HepG2 (cell line): ENCODE measurements around the gene RPUSD4. TPM values are rescaled to one million over a fixed set of nuclear protein-coding genes. Genes with fewer than 3 reads are reported as not detected.

Source experiments
- EP300 ChIP-seq, 3 experiments: sonication (generic) in 1 of 3; formaldehyde crosslinking in 1 of 3; IDR thresholded peaks; 2 replicates each; pipeline versions ENCODE4 v1.5.1 to v1.6.1; 2011 to 2020; ENCODE audit warnings: low read depth in 2 of 3, low read length in 2 of 3, borderline replicate concordance in 1 of 3, improper control_type of control experiment in 1 of 3, mild to moderate bottlenecking in 1 of 3, missing genetic modification reagents in 1 of 3, moderate library complexity in 1 of 3
- ESRRA ChIP-seq: sonication (generic); formaldehyde crosslinking; IDR thresholded peaks from 2 replicates; pipeline ENCODE4 v1.5.1; 2020; ENCODE audit warnings: mild to moderate bottlenecking, low read depth, missing genetic modification reagents
- FOXO1 ChIP-seq: sonication (generic); formaldehyde crosslinking; IDR thresholded peaks from 2 replicates; pipeline ENCODE4 v1.4.0; 2020; ENCODE audit warnings: missing genetic modification reagents
- HNRNPUL1 ChIP-seq: fragments of 200-400 bp; formaldehyde crosslinking; IDR thresholded peaks from 2 replicates; pipeline ENCODE4 v1.6.1; 2017; ENCODE audit warnings: low read depth, mild to moderate bottlenecking, low read length, moderate library complexity
- KDM5A ChIP-seq: fragments of 200-600 bp; sonication (generic); IDR thresholded peaks from 2 replicates; pipeline ENCODE4 v1.7.0; 2018; ENCODE audit warnings: antibody characterized with exemption, mild to moderate bottlenecking, low read length, borderline replicate concordance
- KMT2B ChIP-seq: IDR thresholded peaks from 2 replicates; pipeline ENCODE4 v1.6.1; 2016; ENCODE audit warnings: missing genetic modification reagents, missing compliant biosample characterization
- PITX1 ChIP-seq: sonication (generic); formaldehyde crosslinking; IDR thresholded peaks from 2 replicates; pipeline ENCODE4 v1.5.1; 2020; ENCODE audit warnings: mild to moderate bottlenecking, missing genetic modification reagents
- RORA ChIP-seq: sonication (generic); formaldehyde crosslinking; IDR thresholded peaks from 2 replicates; pipeline ENCODE4 v1.5.0; 2020; ENCODE audit warnings: mild to moderate bottlenecking, missing genetic modification reagents, moderate library complexity
- TARDBP ChIP-seq: sonication (generic); formaldehyde crosslinking; IDR thresholded peaks from 2 replicates; pipeline ENCODE4 v1.8.0; 2022; ENCODE audit warnings: mild to moderate bottlenecking, missing genetic modification reagents
- YY1 ChIP-seq: IDR thresholded peaks from 2 replicates; pipeline ENCODE4 v1.6.1; 2011; ENCODE audit warnings: low read length, low read depth, moderate library complexity, mild to moderate bottlenecking; ENCODE audit not compliant: insufficient read depth, insufficient replicate concordance
- ZNF33B ChIP-seq: sonication (generic); formaldehyde crosslinking; IDR thresholded peaks from 2 replicates; pipeline ENCODE4 v1.5.1; 2020; ENCODE audit warnings: mild to moderate bottlenecking, missing genetic modification reagents
- ZNF510 ChIP-seq: sonication (generic); formaldehyde crosslinking; IDR thresholded peaks from 2 replicates; pipeline ENCODE4 v1.4.0; 2020; ENCODE audit warnings: low read depth, mild to moderate bottlenecking, missing genetic modification reagents
- ZNF614 ChIP-seq: IDR thresholded peaks from 2 replicates; pipeline ENCODE4 v1.6.1; 2018; ENCODE audit warnings: missing biosample characterization, missing genetic modification reagents, inconsistent platforms, borderline replicate concordance
- polyA plus RNA-seq, 8 experiments: library from polyadenylated mRNA; depleted of rRNA in 3 of 8; stranded (reverse) in 7 of 8; unstranded in 1 of 8; fragments of >200 nt; fragmentation: Illumina TruSeq in 4 of 8; extraction: Trizol in 4 of 8; gene quantifications; 2 replicates each; pipeline versions ENCODE4 v1.2.1 to v1.2.3, GENCODE V29; 2011 to 2016; ENCODE audit warnings: low read depth in 4 of 8, missing spikeins in 1 of 8, mixed read lengths in 1 of 8; ENCODE audit not compliant: insufficient read depth in 1 of 8
- total RNA-seq, 5 experiments: library from RNA; depleted of rRNA; stranded (reverse); fragments of >200 nt; fragmentation: Illumina TruSeq; extraction: Trizol; gene quantifications; 2 replicates each; pipeline ENCODE4 v1.2.3, GENCODE V29; 2016; ENCODE audit warnings: low read depth in 1 of 5
- TF ChIP-seq, protein P1 (sequence below): IDR thresholded peaks from 2 replicates; pipeline ENCODE4 v1.4.0; 2020; ENCODE audit warnings: mild to moderate bottlenecking, missing genetic modification reagents
- TF ChIP-seq, protein P2 (sequence below): sonication (generic); formaldehyde crosslinking; conservative IDR thresholded peaks from 2 replicates; pipeline ENCODE4 v1.8.0; 2022; ENCODE audit warnings: mild to moderate bottlenecking, moderate library complexity, missing genetic modification reagents
- TF ChIP-seq, protein P3 (sequence below): sonication (generic); formaldehyde crosslinking; IDR thresholded peaks from 2 replicates; pipeline ENCODE4 v1.5.0; 2020; ENCODE audit warnings: mild to moderate bottlenecking, missing genetic modification reagents
- TF ChIP-seq, protein P4 (sequence below): sonication (generic); formaldehyde crosslinking; IDR thresholded peaks from 2 replicates; pipeline ENCODE4 v1.4.0; 2020; ENCODE audit warnings: mild to moderate bottlenecking, missing genetic modification reagents
- TF ChIP-seq, protein P5 (sequence below): sonication (generic); formaldehyde crosslinking; IDR thresholded peaks from 2 replicates; pipeline ENCODE4 v1.5.0; 2020; ENCODE audit warnings: missing genetic modification reagents

Gene RPUSD4
- total and polyA plus RNA-seq, 2 of the 13 experiments (the other 11 are each of a cell fraction or from before 2014, with no cell fraction given) = 45.0 to 52.9 TPM

DNA sequence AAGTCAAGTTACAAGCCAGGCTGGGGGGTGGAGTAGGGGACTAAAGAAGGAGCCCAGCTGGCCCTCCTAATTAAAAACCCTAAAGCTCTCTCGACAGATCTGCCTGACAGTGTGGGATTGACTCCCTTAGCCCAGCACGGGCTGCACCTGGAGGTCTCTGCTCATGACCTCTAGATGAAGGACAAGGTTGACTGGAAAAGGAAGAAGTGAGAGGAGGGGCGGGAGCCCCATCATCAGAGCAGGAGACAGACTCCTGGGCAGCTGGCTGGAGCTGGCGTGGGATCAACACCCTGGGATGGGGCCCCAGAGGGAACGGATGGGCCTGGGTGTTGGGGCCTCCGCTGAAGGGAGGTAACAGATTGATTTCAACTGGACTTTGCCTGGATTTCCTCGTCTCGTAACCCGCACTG is 46.1 kb downstream of the RPUSD4 start (continued):
- TF ChIP-seq HNRNPUL1 (no peak), EP300 (IDR thresholded peaks at IDR 0.05; ENCODE audit: low read depth in 2 of 2, low read length in 2 of 2) (peak in 1 of 2 experiments; percentile 51; a peak in 1 of 4 replicates), EP300 (CRISPR knock-in tag; IDR thresholded peaks at IDR 0.05; ENCODE audit: borderline replicate concordance) (0 out of 2 replicates have a peak, but pooled peaks have one; percentile 32), ZNF614 (0 out of 2 replicates have a peak, but pooled peaks have one; percentile 39), YY1 (peak; percentile 14), PITX1 (CRISPR knock-in tag) (peak; percentile 60; the same call in 1 of the 2 replicates), TARDBP (CRISPR knock-in tag) (no peak), ESRRA (CRISPR knock-in tag) (peak; percentile 54; the same call in 1 of the 2 replicates), FOXO1 (CRISPR knock-in tag) (peak; percentile 57; the same call in 1 of the 2 replicates), KMT2B (CRISPR knock-in tag) (0 out of 2 replicates have a peak, but pooled peaks have one; percentile 25), ZNF510 (CRISPR knock-in tag) (no peak), RORA (CRISPR knock-in tag) (no peak), KDM5A (no peak), ZNF33B (no peak)
- TF ChIP-seq, protein P1, sequence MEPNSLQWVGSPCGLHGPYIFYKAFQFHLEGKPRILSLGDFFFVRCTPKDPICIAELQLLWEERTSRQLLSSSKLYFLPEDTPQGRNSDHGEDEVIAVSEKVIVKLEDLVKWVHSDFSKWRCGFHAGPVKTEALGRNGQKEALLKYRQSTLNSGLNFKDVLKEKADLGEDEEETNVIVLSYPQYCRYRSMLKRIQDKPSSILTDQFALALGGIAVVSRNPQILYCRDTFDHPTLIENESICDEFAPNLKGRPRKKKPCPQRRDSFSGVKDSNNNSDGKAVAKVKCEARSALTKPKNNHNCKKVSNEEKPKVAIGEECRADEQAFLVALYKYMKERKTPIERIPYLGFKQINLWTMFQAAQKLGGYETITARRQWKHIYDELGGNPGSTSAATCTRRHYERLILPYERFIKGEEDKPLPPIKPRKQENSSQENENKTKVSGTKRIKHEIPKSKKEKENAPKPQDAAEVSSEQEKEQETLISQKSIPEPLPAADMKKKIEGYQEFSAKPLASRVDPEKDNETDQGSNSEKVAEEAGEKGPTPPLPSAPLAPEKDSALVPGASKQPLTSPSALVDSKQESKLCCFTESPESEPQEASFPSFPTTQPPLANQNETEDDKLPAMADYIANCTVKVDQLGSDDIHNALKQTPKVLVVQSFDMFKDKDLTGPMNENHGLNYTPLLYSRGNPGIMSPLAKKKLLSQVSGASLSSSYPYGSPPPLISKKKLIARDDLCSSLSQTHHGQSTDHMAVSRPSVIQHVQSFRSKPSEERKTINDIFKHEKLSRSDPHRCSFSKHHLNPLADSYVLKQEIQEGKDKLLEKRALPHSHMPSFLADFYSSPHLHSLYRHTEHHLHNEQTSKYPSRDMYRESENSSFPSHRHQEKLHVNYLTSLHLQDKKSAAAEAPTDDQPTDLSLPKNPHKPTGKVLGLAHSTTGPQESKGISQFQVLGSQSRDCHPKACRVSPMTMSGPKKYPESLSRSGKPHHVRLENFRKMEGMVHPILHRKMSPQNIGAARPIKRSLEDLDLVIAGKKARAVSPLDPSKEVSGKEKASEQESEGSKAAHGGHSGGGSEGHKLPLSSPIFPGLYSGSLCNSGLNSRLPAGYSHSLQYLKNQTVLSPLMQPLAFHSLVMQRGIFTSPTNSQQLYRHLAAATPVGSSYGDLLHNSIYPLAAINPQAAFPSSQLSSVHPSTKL (CRISPR knock-in tag) = 0 out of 2 replicates have a peak, but pooled peaks have one; percentile 21
- TF ChIP-seq, protein P2, sequence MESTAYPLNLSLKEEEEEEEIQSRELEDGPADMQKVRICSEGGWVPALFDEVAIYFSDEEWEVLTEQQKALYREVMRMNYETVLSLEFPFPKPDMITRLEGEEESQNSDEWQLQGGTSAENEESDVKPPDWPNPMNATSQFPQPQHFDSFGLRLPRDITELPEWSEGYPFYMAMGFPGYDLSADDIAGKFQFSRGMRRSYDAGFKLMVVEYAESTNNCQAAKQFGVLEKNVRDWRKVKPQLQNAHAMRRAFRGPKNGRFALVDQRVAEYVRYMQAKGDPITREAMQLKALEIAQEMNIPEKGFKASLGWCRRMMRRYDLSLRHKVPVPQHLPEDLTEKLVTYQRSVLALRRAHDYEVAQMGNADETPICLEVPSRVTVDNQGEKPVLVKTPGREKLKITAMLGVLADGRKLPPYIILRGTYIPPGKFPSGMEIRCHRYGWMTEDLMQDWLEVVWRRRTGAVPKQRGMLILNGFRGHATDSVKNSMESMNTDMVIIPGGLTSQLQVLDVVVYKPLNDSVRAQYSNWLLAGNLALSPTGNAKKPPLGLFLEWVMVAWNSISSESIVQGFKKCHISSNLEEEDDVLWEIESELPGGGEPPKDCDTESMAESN (CRISPR knock-in tag) = no peak
- TF ChIP-seq, protein P3, sequence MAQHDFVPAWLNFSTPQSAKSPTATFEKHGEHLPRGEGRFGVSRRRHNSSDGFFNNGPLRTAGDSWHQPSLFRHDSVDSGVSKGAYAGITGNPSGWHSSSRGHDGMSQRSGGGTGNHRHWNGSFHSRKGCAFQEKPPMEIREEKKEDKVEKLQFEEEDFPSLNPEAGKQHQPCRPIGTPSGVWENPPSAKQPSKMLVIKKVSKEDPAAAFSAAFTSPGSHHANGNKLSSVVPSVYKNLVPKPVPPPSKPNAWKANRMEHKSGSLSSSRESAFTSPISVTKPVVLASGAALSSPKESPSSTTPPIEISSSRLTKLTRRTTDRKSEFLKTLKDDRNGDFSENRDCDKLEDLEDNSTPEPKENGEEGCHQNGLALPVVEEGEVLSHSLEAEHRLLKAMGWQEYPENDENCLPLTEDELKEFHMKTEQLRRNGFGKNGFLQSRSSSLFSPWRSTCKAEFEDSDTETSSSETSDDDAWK (CRISPR knock-in tag) = no peak
- TF ChIP-seq, protein P4, sequence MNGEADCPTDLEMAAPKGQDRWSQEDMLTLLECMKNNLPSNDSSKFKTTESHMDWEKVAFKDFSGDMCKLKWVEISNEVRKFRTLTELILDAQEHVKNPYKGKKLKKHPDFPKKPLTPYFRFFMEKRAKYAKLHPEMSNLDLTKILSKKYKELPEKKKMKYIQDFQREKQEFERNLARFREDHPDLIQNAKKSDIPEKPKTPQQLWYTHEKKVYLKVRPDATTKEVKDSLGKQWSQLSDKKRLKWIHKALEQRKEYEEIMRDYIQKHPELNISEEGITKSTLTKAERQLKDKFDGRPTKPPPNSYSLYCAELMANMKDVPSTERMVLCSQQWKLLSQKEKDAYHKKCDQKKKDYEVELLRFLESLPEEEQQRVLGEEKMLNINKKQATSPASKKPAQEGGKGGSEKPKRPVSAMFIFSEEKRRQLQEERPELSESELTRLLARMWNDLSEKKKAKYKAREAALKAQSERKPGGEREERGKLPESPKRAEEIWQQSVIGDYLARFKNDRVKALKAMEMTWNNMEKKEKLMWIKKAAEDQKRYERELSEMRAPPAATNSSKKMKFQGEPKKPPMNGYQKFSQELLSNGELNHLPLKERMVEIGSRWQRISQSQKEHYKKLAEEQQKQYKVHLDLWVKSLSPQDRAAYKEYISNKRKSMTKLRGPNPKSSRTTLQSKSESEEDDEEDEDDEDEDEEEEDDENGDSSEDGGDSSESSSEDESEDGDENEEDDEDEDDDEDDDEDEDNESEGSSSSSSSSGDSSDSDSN (CRISPR knock-in tag) = peak; percentile 39; the same call in 1 of the 2 replicates
- TF ChIP-seq, protein P5, sequence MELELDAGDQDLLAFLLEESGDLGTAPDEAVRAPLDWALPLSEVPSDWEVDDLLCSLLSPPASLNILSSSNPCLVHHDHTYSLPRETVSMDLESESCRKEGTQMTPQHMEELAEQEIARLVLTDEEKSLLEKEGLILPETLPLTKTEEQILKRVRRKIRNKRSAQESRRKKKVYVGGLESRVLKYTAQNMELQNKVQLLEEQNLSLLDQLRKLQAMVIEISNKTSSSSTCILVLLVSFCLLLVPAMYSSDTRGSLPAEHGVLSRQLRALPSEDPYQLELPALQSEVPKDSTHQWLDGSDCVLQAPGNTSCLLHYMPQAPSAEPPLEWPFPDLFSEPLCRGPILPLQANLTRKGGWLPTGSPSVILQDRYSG (CRISPR knock-in tag) = no peak
